Jurkat, Clone E6-1 (cell line): ENCODE results near the gene LPIN1.
"Not testable (repeated sequence)": the region's sequence is repeated elsewhere in the genome, so short reads cannot be mapped to it uniquely, and the experiment has no call there.

Experiments used
- DNase-seq: peaks from one replicate; pipeline ENCODE4 v3.0.0-alpha.2; 2011; ENCODE audit warnings: low read depth, low spot score
- H3K4me3 ChIP-seq: 2 replicates; pipeline ENCODE4 v1.5.1; 2011; ENCODE audit warnings: mild to moderate bottlenecking, low read length, control low read depth, moderate library complexity

Gene LPIN1

DNA sequence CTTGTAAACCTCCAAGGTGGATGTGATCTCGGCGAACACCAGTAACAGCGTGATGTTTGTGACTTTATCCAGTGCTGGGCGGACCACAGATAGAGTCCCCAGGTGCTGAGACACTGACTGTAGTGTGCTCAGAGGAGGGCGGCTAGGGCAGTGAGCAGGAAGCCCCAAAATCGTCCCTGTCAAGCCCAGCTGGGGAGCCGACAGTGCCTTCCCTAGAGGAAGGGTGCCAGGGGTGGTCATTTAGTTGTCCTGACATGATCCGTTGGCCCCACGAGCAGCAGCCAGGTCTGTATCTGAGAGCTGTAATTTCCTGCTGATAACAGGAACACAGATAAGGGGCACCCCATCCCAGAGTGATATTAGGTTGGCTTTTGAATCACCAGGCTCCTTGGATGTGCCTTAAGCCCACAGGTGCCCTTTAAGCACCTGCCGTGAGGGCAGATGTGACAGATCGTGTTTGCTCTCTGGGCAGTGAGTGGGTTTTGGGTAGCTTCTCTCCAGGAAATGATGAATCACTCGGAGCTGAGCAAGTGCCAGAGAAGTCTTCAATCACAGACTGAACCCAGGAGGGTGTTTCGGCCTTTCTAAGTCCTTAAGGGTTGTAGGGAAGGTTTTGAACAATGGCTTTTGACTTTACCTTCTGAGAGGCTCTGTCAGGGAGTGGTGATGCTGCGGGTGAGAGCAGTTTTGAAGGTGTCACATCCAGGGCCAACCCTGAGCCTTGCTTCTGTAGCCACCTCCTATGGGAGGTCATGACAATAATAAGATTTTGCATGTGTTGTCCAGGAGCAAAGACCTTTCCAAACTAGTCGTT, 7.7 kb downstream of the LPIN1 start:
- H3K4me3 ChIP-seq, result peak overlapping the region; percentile 2
- DNase-seq, result no peak

DNA sequence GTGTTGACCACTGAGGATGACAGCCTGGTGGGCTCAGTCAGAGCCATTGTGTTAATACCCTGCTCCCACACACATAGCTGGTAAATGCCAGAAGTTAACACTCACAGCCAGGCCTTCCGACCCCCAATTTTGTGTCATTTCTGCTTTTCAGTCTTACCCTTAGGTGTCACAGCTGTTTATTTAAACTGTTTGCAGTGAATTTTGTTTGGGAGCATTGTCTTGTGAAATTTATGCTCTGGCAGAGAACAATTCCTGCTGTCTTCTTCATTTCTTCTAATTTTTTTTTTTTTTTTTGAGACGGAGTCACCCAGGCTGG, 8.2 kb downstream of the LPIN1 start:
- no peak for DNase-seq
- no peak overlapping the region for H3K4me3 ChIP-seq

DNA sequence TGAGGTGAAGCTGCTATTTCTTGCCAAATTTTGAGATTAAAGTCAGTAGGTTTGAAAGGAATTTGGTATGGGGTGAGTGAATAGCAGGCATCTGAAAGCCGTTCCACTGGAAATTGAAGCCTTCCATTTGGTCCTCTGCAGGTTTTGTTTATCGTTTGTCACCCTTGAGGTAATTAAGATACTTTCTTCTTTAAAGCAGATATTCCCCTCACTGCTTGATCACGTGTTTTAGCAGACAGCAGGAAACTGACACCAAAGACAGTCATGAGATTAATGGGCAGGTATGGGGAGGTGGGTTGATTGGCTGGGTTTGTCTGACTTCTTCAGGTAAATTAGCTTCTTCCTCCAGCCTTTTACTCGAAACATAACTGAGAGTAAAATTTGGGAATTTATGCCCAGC, 10.7 kb downstream of the LPIN1 start:
- no peak for DNase-seq
- no peak overlapping the region for H3K4me3 ChIP-seq

GRCh38 chr2:11758187-11758586, 11.8 kb downstream of the LPIN1 start:
- DNase-seq, result no peak
- H3K4me3 ChIP-seq, result no peak overlapping the region

DNA sequence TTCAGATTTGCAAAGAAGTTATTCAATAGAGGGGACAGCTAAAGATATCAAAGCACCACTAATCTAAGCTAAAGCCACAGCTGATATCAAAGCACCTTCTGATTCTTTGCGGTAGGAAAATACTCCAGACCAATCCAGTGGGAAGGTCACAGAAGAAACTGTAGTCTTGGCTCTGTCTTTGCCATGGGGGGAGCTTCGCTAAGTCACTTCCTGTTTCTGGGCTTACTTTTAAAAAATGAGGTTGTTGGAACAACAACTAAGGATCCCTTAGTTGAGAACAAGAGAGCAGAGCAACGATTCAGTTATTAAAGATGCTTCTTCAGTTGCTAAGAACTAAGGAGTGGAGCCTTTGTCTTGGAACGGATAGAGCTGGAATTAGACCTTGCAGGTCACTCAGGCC, 12.2 kb downstream of the LPIN1 start:
- no peak overlapping the region for H3K4me3 ChIP-seq
- DNase-seq, result no peak

GRCh38 chr2:11759182-11759975, 12.9 kb downstream of the LPIN1 start:
- DNase-seq, result not testable (repeated sequence)

DNA sequence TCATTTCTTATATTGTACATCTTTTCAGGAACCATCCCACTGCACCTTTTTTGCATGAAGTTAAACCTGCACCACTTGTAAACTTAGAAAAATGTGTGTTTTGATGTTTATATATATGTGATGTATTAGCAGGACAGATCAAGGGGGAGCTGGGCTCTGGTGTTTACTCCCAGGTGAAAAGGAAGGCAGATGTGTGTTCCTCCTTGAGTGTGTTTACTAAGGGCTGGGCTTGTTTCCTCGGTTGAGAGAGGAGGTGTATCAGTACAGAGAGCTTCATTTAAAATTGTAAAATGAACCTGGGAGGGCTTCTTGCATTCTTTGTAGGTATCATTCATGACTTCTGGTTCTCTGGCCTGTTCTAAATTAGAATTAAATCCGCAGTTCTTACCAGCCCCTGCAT, 14.8 kb downstream of the LPIN1 start:
- no peak for DNase-seq
- H3K4me3 ChIP-seq, result no peak overlapping the region

More at GRCh38 chr2:11759182-11759975, 12.9 kb downstream of the LPIN1 start:
- H3K4me3 ChIP-seq, result not testable (repeated sequence)

DNA sequence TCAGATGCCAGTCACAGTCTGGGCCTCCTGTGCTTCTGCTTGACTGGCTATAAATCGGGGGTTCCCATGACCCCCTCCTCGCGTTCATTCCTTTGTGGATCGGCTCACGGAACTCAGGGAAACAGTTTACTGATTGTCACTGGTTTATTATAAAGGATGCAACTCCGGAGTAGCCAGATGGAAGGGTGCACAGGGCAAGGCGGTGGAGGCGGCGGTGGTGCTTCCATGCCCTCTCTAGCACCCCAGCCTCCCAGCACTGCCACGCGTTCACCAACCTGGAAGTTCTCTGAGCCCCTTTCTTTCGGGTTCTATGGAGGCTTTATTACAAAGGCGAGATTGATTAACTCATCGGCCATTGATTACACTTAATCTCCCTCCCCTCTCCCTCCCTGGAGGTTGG, 15.6 kb downstream of the LPIN1 start:
- H3K4me3 ChIP-seq, result no peak overlapping the region
- no peak for DNase-seq

GRCh38 chr2:11762799-11763461, 16.5 kb downstream of the LPIN1 start:
- no peak overlapping the region for H3K4me3 ChIP-seq
- no peak for DNase-seq

DNA sequence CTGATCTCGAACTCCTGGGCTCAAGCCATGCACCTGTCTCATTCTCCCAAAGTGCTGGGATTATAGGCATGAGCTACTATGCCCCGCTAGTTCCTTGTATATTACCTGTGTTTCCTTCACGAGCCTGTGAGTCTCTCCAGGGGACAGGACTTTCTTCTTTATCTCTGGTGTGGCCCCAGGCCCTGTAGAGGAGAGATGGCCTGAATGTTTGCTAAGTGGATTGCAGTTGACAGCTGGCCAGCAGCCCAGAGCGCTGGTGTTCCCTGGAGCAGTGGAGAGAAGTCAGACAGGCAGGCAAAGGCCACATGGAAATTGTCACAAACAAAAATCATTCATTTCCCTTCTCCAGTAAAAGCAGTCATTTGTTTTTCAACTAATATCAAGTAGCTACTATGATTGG, 17.9 kb downstream of the LPIN1 start:
- no peak for DNase-seq
- H3K4me3 ChIP-seq, result no peak overlapping the region

DNA sequence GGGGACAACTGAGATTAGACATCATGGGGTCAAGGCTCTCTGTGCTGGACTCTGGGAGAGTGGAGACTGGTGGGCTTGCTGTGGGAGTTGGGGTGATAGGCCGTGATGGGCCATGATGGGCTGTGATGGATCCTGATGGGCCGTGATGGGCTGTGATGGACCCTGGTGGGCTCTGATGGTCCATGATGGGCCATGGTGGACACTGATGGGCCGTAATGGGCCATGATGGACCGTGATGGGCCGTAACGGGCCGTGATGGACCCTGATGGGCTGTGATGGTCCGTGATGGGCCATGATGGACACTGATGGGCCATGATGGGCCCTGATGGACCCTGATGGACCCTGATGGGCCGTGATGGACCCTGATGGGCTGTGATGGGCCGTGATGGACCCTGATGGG, 18.5 kb downstream of the LPIN1 start:
- H3K4me3 ChIP-seq, result no peak overlapping the region
- no peak for DNase-seq

DNA sequence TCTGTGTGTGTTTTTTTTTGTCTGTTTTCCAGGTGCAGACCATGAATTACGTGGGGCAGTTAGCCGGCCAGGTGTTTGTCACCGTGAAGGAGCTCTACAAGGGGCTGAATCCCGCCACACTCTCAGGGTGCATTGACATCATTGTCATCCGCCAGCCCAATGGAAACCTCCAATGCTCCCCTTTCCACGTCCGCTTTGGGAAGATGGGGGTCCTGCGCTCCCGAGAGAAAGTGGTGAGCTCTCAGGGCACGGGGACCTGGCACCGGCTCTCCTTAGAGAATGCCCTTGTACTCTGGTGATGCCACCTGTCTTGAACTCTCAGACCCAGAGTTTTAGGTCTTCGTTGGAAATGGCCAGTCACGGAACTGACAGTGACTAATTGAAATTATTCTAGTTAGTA, 19.1 kb downstream of the LPIN1 start:
- H3K4me3 ChIP-seq, result no peak overlapping the region
- DNase-seq, result no peak

GRCh38 chr2:11766016-11766415, 19.6 kb downstream of the LPIN1 start:
- no peak for DNase-seq
- no peak overlapping the region for H3K4me3 ChIP-seq

DNA sequence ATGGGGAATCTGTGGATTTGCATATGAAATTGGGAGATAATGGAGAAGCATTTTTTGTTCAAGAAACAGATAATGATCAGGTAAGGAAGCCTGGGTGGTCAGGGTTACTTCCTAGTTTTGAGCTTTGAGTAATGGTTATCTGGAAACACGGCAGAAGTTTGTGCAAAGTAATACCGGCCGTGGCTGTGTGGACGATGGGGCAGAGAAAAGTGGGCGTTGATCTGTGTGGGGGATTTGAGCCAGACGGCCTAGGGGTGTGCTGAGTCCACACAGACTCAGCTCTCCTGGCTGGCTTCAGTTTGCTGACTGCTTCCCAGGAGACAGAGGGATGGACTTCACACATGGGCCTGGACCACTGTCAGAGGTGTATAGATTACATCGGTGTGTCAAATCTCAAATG, 21.3 kb downstream of the LPIN1 start:
- H3K4me3 ChIP-seq, result no peak overlapping the region
- no peak for DNase-seq

DNA sequence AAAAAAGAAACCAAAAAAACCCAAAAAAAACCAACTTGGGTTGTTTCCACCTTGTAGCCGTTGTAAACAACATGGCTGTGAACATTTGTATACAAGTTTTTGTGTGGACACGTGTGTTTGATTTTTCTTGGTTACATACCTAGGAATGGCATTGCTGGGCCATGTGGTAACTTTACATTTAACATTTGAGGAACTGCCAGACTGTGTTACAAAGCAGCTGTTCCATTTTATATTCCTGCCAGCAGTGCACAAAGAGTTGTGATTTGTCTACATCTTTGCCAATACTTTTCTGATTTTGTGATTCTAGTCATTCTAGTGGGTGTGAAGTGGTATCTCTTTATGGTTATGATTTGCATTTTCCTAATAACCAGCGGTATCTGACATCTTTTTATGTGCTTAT, 22.5 kb downstream of the LPIN1 start:
- no peak overlapping the region for H3K4me3 ChIP-seq
- no peak for DNase-seq

GRCh38 chr2:11769516-11769915, 23.1 kb downstream of the LPIN1 start:
- no peak for DNase-seq
- no peak overlapping the region for H3K4me3 ChIP-seq

GRCh38 chr2:11770531-11771188, 24.2 kb downstream of the LPIN1 start:
- no peak overlapping the region for H3K4me3 ChIP-seq
- DNase-seq, result no peak

DNA sequence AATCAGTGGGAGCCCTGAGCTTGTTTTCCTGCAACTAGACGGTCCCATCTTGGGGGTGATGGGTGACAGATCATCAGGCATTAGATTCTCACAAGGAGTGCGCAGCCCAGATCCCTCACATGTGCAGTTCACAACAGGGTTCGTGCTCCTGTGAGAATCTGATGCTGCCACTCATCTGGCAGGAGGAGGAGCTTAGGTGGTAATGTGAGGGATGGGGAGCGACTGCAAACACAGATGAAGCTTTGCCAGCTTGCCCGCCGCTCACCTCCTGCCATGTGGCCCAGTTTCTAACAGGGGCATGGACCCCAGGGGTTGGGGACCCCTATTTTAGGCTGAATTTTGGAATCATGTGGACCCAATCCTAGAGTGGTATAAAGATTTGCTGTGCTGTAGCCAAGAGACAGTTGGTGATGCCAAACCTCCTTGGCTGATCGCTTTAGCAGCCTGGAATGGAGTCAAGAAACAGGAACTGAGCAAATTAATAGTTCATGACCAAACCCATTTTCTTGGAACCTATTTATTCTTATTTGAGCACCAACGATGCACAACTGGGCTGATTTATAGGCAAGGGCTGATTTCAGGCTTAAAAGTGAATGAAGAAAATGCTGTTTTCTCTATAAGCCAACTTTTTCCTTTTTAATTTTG, 25.7 kb downstream of the LPIN1 start:
- DNase-seq, result no peak
- H3K4me3 ChIP-seq, result no peak overlapping the region

DNA sequence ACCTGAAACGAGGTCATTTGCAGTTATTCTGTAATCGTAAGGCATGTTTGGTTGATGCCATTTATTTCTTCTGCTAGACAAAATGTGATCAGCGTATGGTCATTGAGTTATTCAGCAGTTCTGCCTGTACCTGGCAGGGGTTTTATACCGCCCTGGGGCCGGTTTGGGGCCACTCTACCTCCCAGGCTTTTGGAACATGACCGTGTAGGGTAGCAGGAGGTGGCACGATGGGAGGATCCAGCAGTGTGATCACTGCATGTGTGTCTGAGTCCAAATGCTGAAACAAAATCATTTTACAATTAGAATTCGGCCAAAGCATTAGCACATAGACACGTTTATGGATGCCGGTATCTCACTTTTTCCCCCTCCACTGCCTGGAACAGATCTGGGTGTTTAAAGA, 26.7 kb downstream of the LPIN1 start:
- DNase-seq, result no peak
- H3K4me3 ChIP-seq, result no peak overlapping the region
